ENCODE measurements around the gene BTBD18. TPM values are rescaled to one million over a fixed set of nuclear protein-coding genes. Genes with fewer than 3 reads are reported as not detected.
A peak's percentile ranks its signal among the peaks of the same experiment; 100 is the strongest.

The BTBD18 gene
- total and polyA plus RNA-seq, 2 of the 13 experiments (the other 11 are each of a cell fraction or from before 2014, with no cell fraction given), result not detected

- TF ChIP-seq REL (CRISPR knock-in tag; conservative IDR thresholded peaks at IDR 0.05), result no peak
- TF ChIP-seq, protein P1, sequence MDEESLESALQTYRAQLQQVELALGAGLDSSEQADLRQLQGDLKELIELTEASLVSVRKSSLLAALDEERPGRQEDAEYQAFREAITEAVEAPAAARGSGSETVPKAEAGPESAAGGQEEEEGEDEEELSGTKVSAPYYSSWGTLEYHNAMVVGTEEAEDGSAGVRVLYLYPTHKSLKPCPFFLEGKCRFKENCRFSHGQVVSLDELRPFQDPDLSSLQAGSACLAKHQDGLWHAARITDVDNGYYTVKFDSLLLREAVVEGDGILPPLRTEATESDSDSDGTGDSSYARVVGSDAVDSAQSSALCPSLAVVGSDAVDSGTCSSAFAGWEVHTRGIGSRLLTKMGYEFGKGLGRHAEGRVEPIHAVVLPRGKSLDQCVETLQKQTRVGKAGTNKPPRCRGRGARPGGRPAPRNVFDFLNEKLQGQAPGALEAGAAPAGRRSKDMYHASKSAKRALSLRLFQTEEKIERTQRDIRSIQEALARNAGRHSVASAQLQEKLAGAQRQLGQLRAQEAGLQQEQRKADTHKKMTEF (CRISPR knock-in tag; IDR thresholded peaks at IDR 0.05), result 0 out of 2 replicates have a peak, but pooled peaks have one; percentile 24
- no peak for TF ChIP-seq SOX13 (IDR thresholded peaks at IDR 0.05)
- peak in 1 of 2 experiments; percentile 54; a peak in 1 of 4 replicates for TF ChIP-seq SOX13 (CRISPR knock-in tag; conservative IDR thresholded peaks at IDR 0.05 in 1 of 2, IDR thresholded peaks at IDR 0.05 in 1 of 2)
- TF ChIP-seq, protein P2, sequence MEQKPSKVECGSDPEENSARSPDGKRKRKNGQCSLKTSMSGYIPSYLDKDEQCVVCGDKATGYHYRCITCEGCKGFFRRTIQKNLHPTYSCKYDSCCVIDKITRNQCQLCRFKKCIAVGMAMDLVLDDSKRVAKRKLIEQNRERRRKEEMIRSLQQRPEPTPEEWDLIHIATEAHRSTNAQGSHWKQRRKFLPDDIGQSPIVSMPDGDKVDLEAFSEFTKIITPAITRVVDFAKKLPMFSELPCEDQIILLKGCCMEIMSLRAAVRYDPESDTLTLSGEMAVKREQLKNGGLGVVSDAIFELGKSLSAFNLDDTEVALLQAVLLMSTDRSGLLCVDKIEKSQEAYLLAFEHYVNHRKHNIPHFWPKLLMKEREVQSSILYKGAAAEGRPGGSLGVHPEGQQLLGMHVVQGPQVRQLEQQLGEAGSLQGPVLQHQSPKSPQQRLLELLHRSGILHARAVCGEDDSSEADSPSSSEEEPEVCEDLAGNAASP (CRISPR knock-in tag; IDR thresholded peaks at IDR 0.05; ENCODE audit: borderline replicate concordance), result peak; percentile 24; the same call in 1 of the 2 replicates
Measured at GRCh38 chr11:57798905-57799559, 47.4 kb upstream of the BTBD18 start (continued).

- in situ Hi-C loops (cut with HindIII; ENCODE audit: extremely low pct_ligation_motif_present, low pct_unique_long_range_greater_than_20kb) (no loop called here), intact Hi-C loops (cut with micrococcal nuclease; ENCODE audit: unreplicated experiment) (no loop called here)
- ChIA-PET POLR2A (interaction anchor here (1.2 kb wide), 1 partner anchor 15 kb away, joined by 3 read pairs; no protein-coding TSS in a partner anchor), CTCF (ENCODE audit: low intra/inter-chr PET ratio, low total read pairs) (no interaction called here)
- TF ChIP-seq, protein P2 (CRISPR knock-in tag; IDR thresholded peaks at IDR 0.05; ENCODE audit: borderline replicate concordance), result no peak
- TF ChIP-seq SIX1 (CRISPR knock-in tag; IDR thresholded peaks at IDR 0.05; ENCODE audit: borderline replicate concordance) (no peak), RBM22 (optimal IDR thresholded peaks at IDR 0.05; ENCODE audit: low read length) (peak; percentile 65), ZNF337 (CRISPR knock-in tag; IDR thresholded peaks at IDR 0.05; ENCODE audit: borderline replicate concordance, low read depth) (no peak), POLR2G (IDR thresholded peaks at IDR 0.05; ENCODE audit: low read depth, low read length) (no peak), ZNF556 (CRISPR knock-in tag; IDR thresholded peaks at IDR 0.05; ENCODE audit: borderline replicate concordance) (no peak)
- TF ChIP-seq, protein P3, sequence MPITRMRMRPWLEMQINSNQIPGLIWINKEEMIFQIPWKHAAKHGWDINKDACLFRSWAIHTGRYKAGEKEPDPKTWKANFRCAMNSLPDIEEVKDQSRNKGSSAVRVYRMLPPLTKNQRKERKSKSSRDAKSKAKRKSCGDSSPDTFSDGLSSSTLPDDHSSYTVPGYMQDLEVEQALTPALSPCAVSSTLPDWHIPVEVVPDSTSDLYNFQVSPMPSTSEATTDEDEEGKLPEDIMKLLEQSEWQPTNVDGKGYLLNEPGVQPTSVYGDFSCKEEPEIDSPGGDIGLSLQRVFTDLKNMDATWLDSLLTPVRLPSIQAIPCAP (CRISPR knock-in tag; IDR thresholded peaks at IDR 0.05; ENCODE audit: low read depth), result no peak
- Histone ChIP-seq H3K36me3 (replicated peaks in 1 of 2; ENCODE audit: control insufficient read depth in 1 of 2, insufficient read depth in 2 of 2, low read length in 2 of 2) (peaks cover 13 to 59% of the 10 kb centered on the region in 2 experiments), H3K9ac (ENCODE audit: insufficient read depth, low read depth, low read length) (no peak overlapping the region), H3K27ac (ENCODE audit: extremely low read length, insufficient read depth, low read length) (no peak overlapping the region), H3K9me3 (ENCODE audit: low read length) (no peaks in the 10 kb centered on the region), H2AFZ (ENCODE audit: low read length) (no peak overlapping the region), H3K4me1 (ENCODE audit: insufficient read depth, low read length) (peaks cover 59% of the 10 kb centered on the region), H3K4me3 (replicated peaks in 1 of 3; ENCODE audit: insufficient read depth in 1 of 3, low read depth in 2 of 3, low read length in 3 of 3) (no peak overlapping the region), H3K4me2 (ENCODE audit: low read depth, low read length) (no peak overlapping the region), H3K79me2 (ENCODE audit: insufficient read depth, low read length) (peaks cover 79% of the 10 kb centered on the region), H3K27me3 (ENCODE audit: control insufficient read depth in 1 of 2, insufficient read depth in 2 of 2, low read length in 2 of 2) (no peaks in the 10 kb centered on the region), H4K20me1 (ENCODE audit: insufficient read depth, low read length) (peaks cover 28% of the 10 kb centered on the region)
- 87% methylated on average over 8 of the region's 8 CpGs for WGBS (ENCODE audit: low lambda C conversion rate)
- DNase-seq (ENCODE audit: low spot score) (no peak), FAIRE-seq (no peak), ATAC-seq (no peak)
- no TSS peak for BruUV-seq (replicated peaks)
Measured at GRCh38 chr11:57793351-57794115, 41.9 kb upstream of the BTBD18 start.

All from HepG2 (cell line).